CD14-positive monocyte (primary cell): ENCODE data around the gene LRRC4B. TPM values are rescaled to one million over a fixed set of nuclear protein-coding genes. Genes with fewer than 3 reads are reported as not detected.

Source experiments
- DNase-seq, 3 donors: peaks; one replicate each; pipeline ENCODE4 v3.0.0-alpha.2; 2011 to 2022
- H2AFZ ChIP-seq: 2 replicates; pipeline ENCODE4 v1.6.0; 2012; ENCODE audit warnings: mild to moderate bottlenecking, low read depth, low read length, inconsistent platforms; ENCODE audit not compliant: insufficient read depth, poor library complexity, severe bottlenecking
- H3K27ac ChIP-seq, 2 donors: 1 replicate in 1 of 2; 2 replicates in 1 of 2; pipeline ENCODE4 v1.5.1; 2012 to 2013; ENCODE audit warnings: low read length in 2 of 2, control low read depth in 1 of 2, inconsistent platforms in 1 of 2, low read depth in 1 of 2, mild to moderate bottlenecking in 1 of 2
- H3K27me3 ChIP-seq, 2 donors: one replicate each; pipeline versions ENCODE4 v1.6.0 to v1.6.1; 2011 to 2013; ENCODE audit warnings: low read length in 2 of 2; ENCODE audit not compliant: control insufficient read depth in 2 of 2, insufficient read depth in 2 of 2
- H3K36me3 ChIP-seq, 2 donors: replicated peaks in 1 of 2; 1 replicate in 1 of 2; 2 replicates in 1 of 2; pipeline versions ENCODE4 v1.5.1 to v1.6.1; 2012 to 2013; ENCODE audit warnings: low read length in 2 of 2, control low read depth in 1 of 2, inconsistent platforms in 1 of 2, mild to moderate bottlenecking in 1 of 2; ENCODE audit not compliant: insufficient read depth in 2 of 2, control insufficient read depth in 1 of 2
- H3K4me1 ChIP-seq, 2 donors: 1 replicate in 1 of 2; 2 replicates in 1 of 2; pipeline versions ENCODE4 v1.5.1 to v1.6.1; 2012 to 2013; ENCODE audit warnings: low read length in 2 of 2, control low read depth in 1 of 2, inconsistent platforms in 1 of 2, mild to moderate bottlenecking in 1 of 2, moderate library complexity in 1 of 2; ENCODE audit not compliant: insufficient read depth in 2 of 2, control insufficient read depth in 1 of 2
- H3K4me2 ChIP-seq: replicated peaks from 2 replicates; pipeline ENCODE3; 2012; ENCODE audit warnings: low read length, moderate library complexity, mild to moderate bottlenecking; ENCODE audit not compliant: poor library complexity, severe bottlenecking; ENCODE audit errors: extremely low read depth
- H3K4me3 ChIP-seq, 3 experiments: fragments of 200-600 bp in 1 of 3; sonication (generic) in 1 of 3; replicated peaks in 1 of 3; 1 replicate in 2 of 3; 2 replicates in 1 of 3; pipeline ENCODE4 v1.5.1; 2011 to 2013; ENCODE audit warnings: low read length in 3 of 3, mild to moderate bottlenecking in 3 of 3, control low read depth in 2 of 3, low read depth in 2 of 3, inconsistent platforms in 1 of 3, moderate library complexity in 1 of 3
- H3K79me2 ChIP-seq: 2 replicates; pipeline ENCODE4 v1.6.0; 2012; ENCODE audit warnings: mild to moderate bottlenecking, control low read depth, inconsistent platforms, low read length, moderate library complexity; ENCODE audit not compliant: insufficient read depth
- H3K9ac ChIP-seq: 2 replicates; pipeline ENCODE4 v1.6.0; 2017; ENCODE audit warnings: low read length, mild to moderate bottlenecking; ENCODE audit not compliant: insufficient read depth, poor library complexity, severe bottlenecking
- H3K9me3 ChIP-seq, 2 donors: replicated peaks in 1 of 2; 1 replicate in 1 of 2; 2 replicates in 1 of 2; pipeline versions ENCODE4 v1.5.1 to v1.6.1; 2012 to 2013; ENCODE audit warnings: low read length in 2 of 2, control low read depth in 1 of 2; ENCODE audit not compliant: control insufficient read depth in 1 of 2, insufficient read depth in 1 of 2
- H4K20me1 ChIP-seq: 2 replicates; pipeline ENCODE4 v1.6.0; 2012; ENCODE audit warnings: mild to moderate bottlenecking, low read length, control low read depth, moderate library complexity; ENCODE audit not compliant: insufficient read depth
- H3K27ac Mint-ChIP-seq, 7 donors: one replicate each; pipeline ENCODE4 v1.8.0; 2020; ENCODE audit warnings: mild to moderate bottlenecking in 7 of 7, mixed read lengths in 7 of 7, moderate library complexity in 6 of 7, inconsistent platforms in 2 of 7
- H3K27me3 Mint-ChIP-seq, 3 donors: one replicate each; pipeline ENCODE4 v1.8.0; 2021 to 2022; ENCODE audit warnings: low read depth in 3 of 3, mild to moderate bottlenecking in 3 of 3, mixed read lengths in 3 of 3, moderate library complexity in 3 of 3, inconsistent platforms in 1 of 3
- H3K36me3 Mint-ChIP-seq, 2 donors: one replicate each; pipeline ENCODE4 v1.8.0; 2020; ENCODE audit warnings: mixed read lengths in 2 of 2, inconsistent platforms in 1 of 2, mild to moderate bottlenecking in 1 of 2
- H3K4me1 Mint-ChIP-seq: one replicate; pipeline ENCODE4 v1.8.0; 2020; ENCODE audit warnings: mild to moderate bottlenecking, mixed read lengths
- H3K4me3 Mint-ChIP-seq, 2 donors: one replicate each; pipeline ENCODE4 v1.8.0; 2020; ENCODE audit warnings: mild to moderate bottlenecking in 2 of 2, mixed read lengths in 2 of 2, moderate library complexity in 1 of 2
- H3K9me3 Mint-ChIP-seq, 7 donors: one replicate each; pipeline ENCODE4 v1.8.0; 2020 to 2022; ENCODE audit warnings: mixed read lengths in 7 of 7, mild to moderate bottlenecking in 6 of 7, moderate library complexity in 6 of 7, inconsistent platforms in 2 of 7
- WGBS: methylation state at CpG from one replicate; pipeline ENCODE4 v1.1.5; 2013; ENCODE audit warnings: missing lambda C conversion rate; ENCODE audit not compliant: insufficient coverage; 5-methylcytosine and 5-hydroxymethylcytosine counted together
- intact Hi-C, 2 donors: fragments of 100-400 bp; cut with micrococcal nuclease; formaldehyde crosslinking; loops; one replicate each; pipeline versions ENCODE4 v1.15.0 to v1.15.1; 2023
- polyA plus RNA-seq, 3 donors: library from polyadenylated mRNA; depleted of rRNA in 1 of 3; unstranded in 2 of 3; stranded (reverse) in 1 of 3; fragments of 300-500 nt in 2 of 3; fragments of >200 nt in 1 of 3; fragmentation: Illumina TruSeq in 2 of 3; gene quantifications; 1 replicate in 2 of 3; 2 replicates in 1 of 3; pipeline ENCODE4 v1.2.3, GENCODE V29; 2012 to 2021
- TF ChIP-seq, protein P1 (sequence below): fragments of 200-600 bp; IDR thresholded peaks from one replicate; pipeline ENCODE4 v1.8.0; 2022; ENCODE audit warnings: antibody characterized with exemption, mild to moderate bottlenecking

Gene LRRC4B
- polyA plus RNA-seq, 3 donors, result not detected

- no peaks in the 10 kb centered on the region for H3K9me3 ChIP-seq
- no peak overlapping the region for H3K4me2 ChIP-seq
- WGBS, result no CpG with 5 or more reads among the region's 4 CpGs
- no peak overlapping the region for H3K4me3 ChIP-seq
- no peak overlapping the region for H2AFZ ChIP-seq
- H3K4me3 Mint-ChIP-seq, result no peak overlapping the region
- intact Hi-C loops, result loop anchor here in 1 of 2 donors (5.0 kb wide), 1 partner anchor 201 kb away; no protein-coding TSS in a partner anchor
- no peaks in the 10 kb centered on the region for H3K36me3 ChIP-seq
- H3K27me3 Mint-ChIP-seq, result peaks cover 27 to 56% (median 49%) of the 10 kb centered on the region in 3 donors
- no peaks in the 10 kb centered on the region for H3K79me2 ChIP-seq
- H3K36me3 Mint-ChIP-seq, result no peaks in the 10 kb centered on the region
- H3K9me3 Mint-ChIP-seq, result peaks cover 0 to 8% (median 3%) of the 10 kb centered on the region in 7 donors
- DNase-seq, result no peak
- peaks cover 0 to 29% of the 10 kb centered on the region in 2 donors for H3K27me3 ChIP-seq
- no peak overlapping the region for H3K27ac Mint-ChIP-seq
- H3K9ac ChIP-seq, result no peak overlapping the region
- TF ChIP-seq, protein P1, sequence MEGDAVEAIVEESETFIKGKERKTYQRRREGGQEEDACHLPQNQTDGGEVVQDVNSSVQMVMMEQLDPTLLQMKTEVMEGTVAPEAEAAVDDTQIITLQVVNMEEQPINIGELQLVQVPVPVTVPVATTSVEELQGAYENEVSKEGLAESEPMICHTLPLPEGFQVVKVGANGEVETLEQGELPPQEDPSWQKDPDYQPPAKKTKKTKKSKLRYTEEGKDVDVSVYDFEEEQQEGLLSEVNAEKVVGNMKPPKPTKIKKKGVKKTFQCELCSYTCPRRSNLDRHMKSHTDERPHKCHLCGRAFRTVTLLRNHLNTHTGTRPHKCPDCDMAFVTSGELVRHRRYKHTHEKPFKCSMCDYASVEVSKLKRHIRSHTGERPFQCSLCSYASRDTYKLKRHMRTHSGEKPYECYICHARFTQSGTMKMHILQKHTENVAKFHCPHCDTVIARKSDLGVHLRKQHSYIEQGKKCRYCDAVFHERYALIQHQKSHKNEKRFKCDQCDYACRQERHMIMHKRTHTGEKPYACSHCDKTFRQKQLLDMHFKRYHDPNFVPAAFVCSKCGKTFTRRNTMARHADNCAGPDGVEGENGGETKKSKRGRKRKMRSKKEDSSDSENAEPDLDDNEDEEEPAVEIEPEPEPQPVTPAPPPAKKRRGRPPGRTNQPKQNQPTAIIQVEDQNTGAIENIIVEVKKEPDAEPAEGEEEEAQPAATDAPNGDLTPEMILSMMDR, result no peak
- no peaks in the 10 kb centered on the region for H4K20me1 ChIP-seq
- H3K4me1 Mint-ChIP-seq, result peaks cover 7% of the 10 kb centered on the region
- H3K27ac ChIP-seq, result no peak overlapping the region
- peaks cover 6 to 9% of the 10 kb centered on the region in 2 donors for H3K4me1 ChIP-seq
Measured at GRCh38 chr19:50558039-50558438, 10.2 kb downstream of the LRRC4B start.

- intact Hi-C loops, result loop anchor here in 1 of 2 donors (2.0 to 5.0 kb wide), 2 partner anchors 70 to 200 kb away; no protein-coding TSS in a partner anchor
- no peaks in the 10 kb centered on the region for H3K79me2 ChIP-seq
- H3K4me1 ChIP-seq, result peaks cover 6 to 9% of the 10 kb centered on the region in 2 donors
- H3K4me2 ChIP-seq, result no peak overlapping the region
- DNase-seq, result no peak
- H4K20me1 ChIP-seq, result no peaks in the 10 kb centered on the region
- Mint-ChIP-seq H3K27ac (no peak overlapping the region), H3K4me3 (no peak overlapping the region), H3K9me3 (peaks cover 0 to 9% (median 3%) of the 10 kb centered on the region in 7 donors), H3K36me3 (no peaks in the 10 kb centered on the region), H3K27me3 (peaks cover 35 to 59% (median 54%) of the 10 kb centered on the region in 3 donors), H3K4me1 (peaks cover 7% of the 10 kb centered on the region)
- H2AFZ ChIP-seq, result no peak overlapping the region
- no peaks in the 10 kb centered on the region for H3K36me3 ChIP-seq
- no peak overlapping the region for H3K9ac ChIP-seq
- WGBS, result 19% methylated on average over 14 of the region's 20 CpGs
- peaks cover 0 to 35% of the 10 kb centered on the region in 2 donors for H3K27me3 ChIP-seq
- no peak overlapping the region for H3K27ac ChIP-seq
- TF ChIP-seq, protein P1, result no peak
- no peak overlapping the region for H3K4me3 ChIP-seq
- H3K9me3 ChIP-seq, result no peaks in the 10 kb centered on the region
Measured at GRCh38 chr19:50557009-50557613, 11.1 kb downstream of the LRRC4B start.
